Panc1 (cell line): Measurements from ENCODE around the gene TRIM5. TPM values are rescaled to one million over a fixed set of nuclear protein-coding genes. Genes with fewer than 3 reads are reported as not detected.

Experiments
- ATAC-seq: fragments of 200-7000 bp; cut with Tn5 transposase; 2 replicates; pipeline ENCODE4 v1.9.1; 2020; ENCODE audit warnings: mild to moderate bottlenecking, moderate library complexity
- BruUV-seq: library from RNA; stranded (reverse); fragments of 400-500 nt; replicated peaks from 2 replicates; lab custom pipeline; 2021; lab: Mats Ljungman, UMichigan
- CTCF ChIA-PET: fragments of 300-600 bp; sonication (Branson Sonifier 250); formaldehyde crosslinking; loops from one replicate; lab custom pipeline; 2022; ENCODE audit warnings: antibody characterized with exemption; lab: Charles Lee
- POLR2A ChIA-PET: fragments of 300-600 bp; sonication (Branson Sonifier 250); formaldehyde crosslinking; loops from one replicate; lab custom pipeline; 2022; ENCODE audit warnings: antibody characterized with exemption; lab: Charles Lee
- DNase-seq: peaks from one replicate; pipeline ENCODE4 v3.0.0-alpha.2; 2010; ENCODE audit warnings: low read depth, low spot score
- H3K27ac ChIP-seq: 2 replicates; pipeline ENCODE4 v1.5.1; 2011; ENCODE audit warnings: mild to moderate bottlenecking, low read length, inconsistent platforms
- H3K27me3 ChIP-seq: fragments of 200-500 bp; sonication (Bioruptor generic); 2 replicates; pipeline ENCODE4 v1.6.0; 2014; ENCODE audit warnings: low read length, inconsistent platforms; ENCODE audit not compliant: control insufficient read depth, insufficient read depth
- H3K36me3 ChIP-seq: fragments of 200-500 bp; sonication (Bioruptor generic); 2 replicates; pipeline ENCODE4 v1.5.1; 2014; ENCODE audit warnings: inconsistent platforms, mild to moderate bottlenecking, low read length, moderate library complexity; ENCODE audit not compliant: control insufficient read depth, insufficient read depth
- H3K4me1 ChIP-seq: 2 replicates; pipeline ENCODE4 v1.5.1; 2011; ENCODE audit warnings: inconsistent platforms, mild to moderate bottlenecking, low read length, moderate library complexity; ENCODE audit not compliant: control insufficient read depth, insufficient read depth
- H3K4me3 ChIP-seq, 2 experiments: 2 replicates each; pipeline ENCODE4 v1.5.1; 2011 to 2012; ENCODE audit warnings: low read depth in 2 of 2, low read length in 2 of 2, mild to moderate bottlenecking in 2 of 2, inconsistent platforms in 1 of 2, moderate library complexity in 1 of 2
- H3K9me3 ChIP-seq: fragments of 200-500 bp; sonication (Bioruptor generic); 2 replicates; pipeline ENCODE4 v1.5.1; 2014; ENCODE audit warnings: low read depth, mild to moderate bottlenecking, inconsistent platforms, low read length, moderate library complexity; ENCODE audit not compliant: control insufficient read depth, insufficient read depth
- CTCF ChIP-seq: fragments of 450-650 bp; IDR thresholded peaks from 2 replicates; pipeline ENCODE4 v1.5.1; 2017; ENCODE audit warnings: mild to moderate bottlenecking
- POLR2AphosphoS5 ChIP-seq: IDR thresholded peaks from 2 replicates; pipeline ENCODE4 v1.6.1; 2012; ENCODE audit warnings: mild to moderate bottlenecking, low read depth, low read length, moderate library complexity
- SIN3A ChIP-seq: IDR thresholded peaks from 2 replicates; pipeline ENCODE4 v1.6.1; 2012; ENCODE audit warnings: low read depth, mild to moderate bottlenecking, low read length, moderate library complexity, borderline replicate concordance; ENCODE audit not compliant: insufficient read depth
- TCF7L2 ChIP-seq: IDR thresholded peaks from 2 replicates; pipeline ENCODE4 v1.6.1; 2011; ENCODE audit warnings: mild to moderate bottlenecking, low read depth, low read length, inconsistent platforms
- in situ Hi-C: cut with HindIII; loops from 2 replicates; pipeline ENCODE4 v1.10.0; 2016; ENCODE audit warnings: low sequenced_read_pairs, low pct_unique_long_range_greater_than_20kb
- intact Hi-C: fragments of 100-400 bp; cut with micrococcal nuclease; formaldehyde crosslinking; loops from one replicate; pipeline ENCODE4 v1.10.0; 2022; ENCODE audit not compliant: unreplicated experiment
- total RNA-seq: library from RNA; stranded (reverse); gene quantifications from one replicate; pipeline ENCODE4 v1.2.1, GENCODE V29; 2021; ENCODE audit not compliant: unreplicated experiment
- TF ChIP-seq, protein P1 (sequence below), 2 experiments: IDR thresholded peaks; 2 replicates each; pipeline ENCODE4 v1.6.1; 2011 to 2012; ENCODE audit warnings: low read depth in 2 of 2, control low read depth in 1 of 2, low read length in 1 of 2, mild to moderate bottlenecking in 1 of 2, moderate library complexity in 1 of 2; ENCODE audit not compliant: insufficient read depth in 1 of 2

The TRIM5 gene
- total RNA-seq, 1 experiment from 2014 or later = 56.1 TPM

GRCh38 chr11:5625281-5625680, 59.6 kb downstream of the TRIM5 start:
- ATAC-seq (no peak), DNase-seq (no peak)
- peak overlapping the region; percentile 46 to 68 for H3K4me3 ChIP-seq
- ChIA-PET POLR2A (no interaction called here), CTCF (no interaction called here)
- H3K27me3 ChIP-seq = no peaks in the 10 kb centered on the region
- no peaks in the 10 kb centered on the region for H3K36me3 ChIP-seq
- peak overlapping the region; percentile 76 for H3K27ac ChIP-seq
- in situ Hi-C loops (no loop called here), intact Hi-C loops (no loop called here)
- TF ChIP-seq TCF7L2 (no peak), CTCF (no peak), POLR2AphosphoS5 (no peak), SIN3A (no peak)
- TF ChIP-seq, protein P1, sequence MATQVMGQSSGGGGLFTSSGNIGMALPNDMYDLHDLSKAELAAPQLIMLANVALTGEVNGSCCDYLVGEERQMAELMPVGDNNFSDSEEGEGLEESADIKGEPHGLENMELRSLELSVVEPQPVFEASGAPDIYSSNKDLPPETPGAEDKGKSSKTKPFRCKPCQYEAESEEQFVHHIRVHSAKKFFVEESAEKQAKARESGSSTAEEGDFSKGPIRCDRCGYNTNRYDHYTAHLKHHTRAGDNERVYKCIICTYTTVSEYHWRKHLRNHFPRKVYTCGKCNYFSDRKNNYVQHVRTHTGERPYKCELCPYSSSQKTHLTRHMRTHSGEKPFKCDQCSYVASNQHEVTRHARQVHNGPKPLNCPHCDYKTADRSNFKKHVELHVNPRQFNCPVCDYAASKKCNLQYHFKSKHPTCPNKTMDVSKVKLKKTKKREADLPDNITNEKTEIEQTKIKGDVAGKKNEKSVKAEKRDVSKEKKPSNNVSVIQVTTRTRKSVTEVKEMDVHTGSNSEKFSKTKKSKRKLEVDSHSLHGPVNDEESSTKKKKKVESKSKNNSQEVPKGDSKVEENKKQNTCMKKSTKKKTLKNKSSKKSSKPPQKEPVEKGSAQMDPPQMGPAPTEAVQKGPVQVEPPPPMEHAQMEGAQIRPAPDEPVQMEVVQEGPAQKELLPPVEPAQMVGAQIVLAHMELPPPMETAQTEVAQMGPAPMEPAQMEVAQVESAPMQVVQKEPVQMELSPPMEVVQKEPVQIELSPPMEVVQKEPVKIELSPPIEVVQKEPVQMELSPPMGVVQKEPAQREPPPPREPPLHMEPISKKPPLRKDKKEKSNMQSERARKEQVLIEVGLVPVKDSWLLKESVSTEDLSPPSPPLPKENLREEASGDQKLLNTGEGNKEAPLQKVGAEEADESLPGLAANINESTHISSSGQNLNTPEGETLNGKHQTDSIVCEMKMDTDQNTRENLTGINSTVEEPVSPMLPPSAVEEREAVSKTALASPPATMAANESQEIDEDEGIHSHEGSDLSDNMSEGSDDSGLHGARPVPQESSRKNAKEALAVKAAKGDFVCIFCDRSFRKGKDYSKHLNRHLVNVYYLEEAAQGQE (IDR thresholded peaks at IDR 0.05; ENCODE audit: insufficient read depth in 1 of 2, low read depth in 2 of 2, low read length in 1 of 2) = no peak
- peaks cover 14% of the 10 kb centered on the region for H3K4me1 ChIP-seq
- no TSS peak for BruUV-seq
- no peaks in the 10 kb centered on the region for H3K9me3 ChIP-seq

- BruUV-seq = no TSS peak
- ChIA-PET POLR2A (no interaction called here), CTCF (no interaction called here)
- intact Hi-C loops (no loop called here), in situ Hi-C loops (no loop called here)
- no peak for TF ChIP-seq CTCF
- TF ChIP-seq SIN3A = no peak
- TF ChIP-seq, protein P1 (IDR thresholded peaks at IDR 0.05; ENCODE audit: insufficient read depth in 1 of 2, low read depth in 2 of 2, low read length in 1 of 2) = no peak
- no peak for TF ChIP-seq TCF7L2
- peak; percentile 52; the same call in 1 of the 2 replicates for TF ChIP-seq POLR2AphosphoS5
- Histone ChIP-seq H3K27me3 (no peaks in the 10 kb centered on the region), H3K4me1 (peaks cover 16% of the 10 kb centered on the region), H3K27ac (peak within 1 kb of the TSS; percentile 76), H3K4me3 (peak within 1 kb of the TSS; percentile 46 to 68), H3K36me3 (no peaks in the 10 kb centered on the region), H3K9me3 (no peaks in the 10 kb centered on the region)
- ATAC-seq (peak; percentile 92), DNase-seq (peak; percentile 48)
Observed at GRCh38 chr11:5624489-5625279, 60.2 kb downstream of the TRIM5 start, which contains the start of gene TRIM34. TSS of gene TRIM34 (plus strand) at chr11:5625001. CDS start at chr11:5632332, 7,331 bp downstream.
